IMR-90 (cell line): ENCODE results near the gene RTP5. TPM values are rescaled to one million over a fixed set of nuclear protein-coding genes. Genes with fewer than 3 reads are reported as not detected.

Source experiments
- ATAC-seq: fragments of 200-7000 bp; cut with Tn5 transposase; 2 replicates; pipeline ENCODE4 v1.9.1; 2020; ENCODE audit warnings: low read depth, mild to moderate bottlenecking, moderate library complexity
- BruUV-seq: library from RNA; stranded (reverse); fragments of 400-500 nt; replicated peaks from 2 replicates; lab custom pipeline; 2021; lab: Mats Ljungman, UMichigan
- CTCF ChIA-PET: fragments of 300-600 bp; formaldehyde crosslinking; extraction: SDS; loops from one replicate; lab custom pipeline; 2021; ENCODE audit warnings: antibody characterized with exemption; lab: Yijun Ruan, JAX
- POLR2A ChIA-PET: fragments of 300-600 bp; sonication (Branson Sonifier 250); formaldehyde crosslinking; loops from one replicate; lab custom pipeline; 2022; ENCODE audit warnings: antibody characterized with exemption; ENCODE audit not compliant: unreplicated experiment; lab: Charles Lee
- DNase-seq: peaks from one replicate; pipeline ENCODE4 v3.0.0; 2013
- H2AFZ ChIP-seq: replicated peaks from 2 replicates; pipeline ENCODE3; 2013; ENCODE audit warnings: low read length, mild to moderate bottlenecking; ENCODE audit not compliant: poor library complexity
- H2AK5ac ChIP-seq: 2 replicates; pipeline ENCODE4 v1.6.1; 2013; ENCODE audit warnings: low read depth, low read length, inconsistent platforms
- H2AK9ac ChIP-seq: replicated peaks from 2 replicates; pipeline ENCODE3; 2013; ENCODE audit warnings: mild to moderate bottlenecking, low read depth, low read length, moderate library complexity; ENCODE audit not compliant: poor library complexity
- H2BK120ac ChIP-seq: 2 replicates; pipeline ENCODE4 v1.6.1; 2013; ENCODE audit warnings: low read depth, low read length, inconsistent platforms
- H2BK15ac ChIP-seq: 3 replicates; pipeline ENCODE4 v1.6.1; 2013; ENCODE audit warnings: low read depth, low read length, inconsistent platforms
- H2BK20ac ChIP-seq: 2 replicates; pipeline ENCODE4 v1.6.1; 2013; ENCODE audit warnings: low read depth, mild to moderate bottlenecking, inconsistent platforms, low read length, moderate library complexity
- H2BK5ac ChIP-seq: 2 replicates; pipeline ENCODE4 v1.6.1; 2013; ENCODE audit warnings: mild to moderate bottlenecking, low read depth, low read length, inconsistent platforms; ENCODE audit not compliant: poor library complexity, severe bottlenecking
- H3K14ac ChIP-seq: replicated peaks from 2 replicates; pipeline ENCODE4 v1.6.1; 2013; ENCODE audit warnings: low read depth, low read length, inconsistent platforms
- H3K18ac ChIP-seq: 2 replicates; pipeline ENCODE4 v1.6.1; 2013; ENCODE audit warnings: low read depth, low read length, control low read depth
- H3K23ac ChIP-seq: 2 replicates; pipeline ENCODE4 v1.6.1; 2013; ENCODE audit warnings: low read depth, low read length, inconsistent platforms
- H3K27ac ChIP-seq: 2 replicates; pipeline ENCODE4 v1.5.1; 2013; ENCODE audit warnings: mild to moderate bottlenecking, control low read depth, low read length; ENCODE audit not compliant: insufficient read depth
- H3K27me3 ChIP-seq: 2 replicates; pipeline ENCODE4 v1.6.1; 2013; ENCODE audit warnings: low read length; ENCODE audit not compliant: control insufficient read depth, insufficient read depth
- H3K36me3 ChIP-seq: 2 replicates; pipeline ENCODE4 v1.6.1; 2013; ENCODE audit warnings: low read length, mixed read lengths; ENCODE audit not compliant: control insufficient read depth, insufficient read depth
- H3K4ac ChIP-seq: 2 replicates; pipeline ENCODE4 v1.6.1; 2013; ENCODE audit warnings: low read depth, low read length, inconsistent platforms
- H3K4me1 ChIP-seq: 2 replicates; pipeline ENCODE4 v1.6.1; 2013; ENCODE audit warnings: low read length, mixed read lengths; ENCODE audit not compliant: control insufficient read depth, insufficient read depth
- H3K4me2 ChIP-seq: 2 replicates; pipeline ENCODE4 v1.6.1; 2013; ENCODE audit warnings: low read depth, mild to moderate bottlenecking, control low read depth, low read length, moderate library complexity
- H3K4me3 ChIP-seq: 2 replicates; pipeline ENCODE4 v1.5.1; 2013; ENCODE audit warnings: low read depth, mild to moderate bottlenecking, control low read depth, low read length, moderate library complexity; ENCODE audit not compliant: insufficient read depth
- H3K56ac ChIP-seq: 2 replicates; pipeline ENCODE4 v1.6.1; 2013; ENCODE audit warnings: low read length, inconsistent platforms; ENCODE audit not compliant: insufficient read depth; ENCODE audit errors: extremely low read depth
- H3K79me1 ChIP-seq, 2 experiments: 2 replicates each; pipeline ENCODE4 v1.6.1; 2013; ENCODE audit warnings: low read length in 2 of 2, inconsistent platforms in 1 of 2, low read depth in 1 of 2
- H3K9ac ChIP-seq: 2 replicates; pipeline ENCODE4 v1.6.1; 2013; ENCODE audit warnings: low read depth, low read length, control low read depth
- H3K9me1 ChIP-seq: 2 replicates; pipeline ENCODE4 v1.6.1; 2013; ENCODE audit warnings: low read length, inconsistent platforms; ENCODE audit not compliant: insufficient read depth
- H3K9me3 ChIP-seq: 2 replicates; pipeline ENCODE4 v1.6.1; 2013; ENCODE audit warnings: low read length; ENCODE audit not compliant: control insufficient read depth, insufficient read depth
- H4K20me1 ChIP-seq: 2 replicates; pipeline ENCODE4 v1.6.1; 2013; ENCODE audit warnings: low read length, inconsistent platforms; ENCODE audit not compliant: insufficient read depth
- H4K5ac ChIP-seq: 2 replicates; pipeline ENCODE4 v1.6.1; 2013; ENCODE audit warnings: mild to moderate bottlenecking, low read depth, low read length, control low read depth
- H4K8ac ChIP-seq, 2 experiments: 2 replicates each; pipeline ENCODE4 v1.6.1; 2013; ENCODE audit warnings: low read depth in 2 of 2, low read length in 2 of 2, control low read depth in 1 of 2, inconsistent platforms in 1 of 2
- H4K91ac ChIP-seq: 2 replicates; pipeline ENCODE4 v1.6.1; 2013; ENCODE audit warnings: low read depth, low read length, inconsistent platforms; ENCODE audit not compliant: insufficient read depth
- BHLHE40 ChIP-seq: fragments of 150-350 bp; IDR thresholded peaks from 2 replicates; pipeline ENCODE4 v1.6.1; 2016; ENCODE audit warnings: mild to moderate bottlenecking, low read depth, low read length
- CHD1 ChIP-seq: IDR thresholded peaks from 2 replicates; pipeline ENCODE4 v1.6.1; 2012; ENCODE audit warnings: low read depth, low read length, improper control_type of control experiment
- CTCF ChIP-seq: conservative IDR thresholded peaks from 2 replicates; pipeline ENCODE4 v1.5.1; 2012; ENCODE audit warnings: mild to moderate bottlenecking, low read depth, low read length, improper control_type of control experiment
- ELK1 ChIP-seq: fragments of 150-350 bp; IDR thresholded peaks from 2 replicates; pipeline ENCODE4 v1.6.1; 2016; ENCODE audit warnings: low read depth, mild to moderate bottlenecking, low read length, moderate library complexity, borderline replicate concordance
- FOS ChIP-seq: fragments of 150-350 bp; IDR thresholded peaks from 2 replicates; pipeline ENCODE4 v1.6.1; 2016; ENCODE audit warnings: low read depth, low read length
- MAFK ChIP-seq: IDR thresholded peaks from 2 replicates; pipeline ENCODE4 v1.6.1; 2012; ENCODE audit warnings: low read depth, low read length, improper control_type of control experiment
- NFE2L2 ChIP-seq: fragments of 150-350 bp; IDR thresholded peaks from 2 replicates; pipeline ENCODE4 v1.6.1; 2016; ENCODE audit warnings: low read depth, mild to moderate bottlenecking, low read length
- POLR2A ChIP-seq: IDR thresholded peaks from 2 replicates; pipeline ENCODE4 v1.6.1; 2012; ENCODE audit warnings: mild to moderate bottlenecking, low read depth, low read length
- RAD21 ChIP-seq: IDR thresholded peaks from 2 replicates; pipeline ENCODE4 v1.6.1; 2012; ENCODE audit warnings: low read length, improper control_type of control experiment
- RCOR1 ChIP-seq: IDR thresholded peaks from 2 replicates; pipeline ENCODE4 v1.6.1; 2012; ENCODE audit warnings: mild to moderate bottlenecking, low read length, improper control_type of control experiment; ENCODE audit not compliant: insufficient replicate concordance
- RFX5 ChIP-seq: IDR thresholded peaks from 2 replicates; pipeline ENCODE4 v1.8.0; 2012; ENCODE audit warnings: low read depth, mild to moderate bottlenecking, low read length, moderate library complexity
- USF2 ChIP-seq: fragments of 150-350 bp; IDR thresholded peaks from 2 replicates; pipeline ENCODE4 v1.6.1; 2017; ENCODE audit warnings: mild to moderate bottlenecking, antibody characterized with exemption, low read length, low read depth
- WGBS, 2 experiments: methylation state at CpG; one replicate each; pipeline versions ENCODE4 v1.1.5 to v1.1.7; 2013; ENCODE audit warnings: missing lambda C conversion rate in 2 of 2; ENCODE audit not compliant: insufficient read length in 1 of 2; ENCODE audit errors: extremely low coverage in 2 of 2; 5-methylcytosine and 5-hydroxymethylcytosine counted together
- dilution Hi-C: fragments of 300-500 bp; cut with HindIII; formaldehyde crosslinking; loops from one replicate; pipeline ENCODE4 v1.14.3; 2018; ENCODE audit warnings: low sequenced_read_pairs; ENCODE audit not compliant: unreplicated experiment
- in situ Hi-C: fragments of 300-500 bp; cut with MboI; formaldehyde crosslinking; loops from 3 replicates; pipeline ENCODE4 v1.14.3; 2019; ENCODE audit warnings: low sequenced_read_pairs, inconsistent platforms, mixed read lengths
- intact Hi-C: fragments of 100-400 bp; cut with micrococcal nuclease; formaldehyde crosslinking; loops from 2 replicates; pipeline ENCODE4 v1.10.0; 2022
- polyA plus RNA-seq, 3 experiments: library from polyadenylated mRNA; depleted of rRNA; stranded (reverse); fragments of >200 nt; gene quantifications; 2 replicates each; pipeline ENCODE4 v1.2.3, GENCODE V29; 2012; ENCODE audit warnings: low replicate concordance in 1 of 3
- total RNA-seq: library from RNA; depleted of rRNA; stranded (reverse); fragments of >200 nt; gene quantifications from 2 replicates; pipeline ENCODE4 v1.2.3, GENCODE V29; 2012

Gene RTP5
- total and polyA plus RNA-seq, 2 of the 4 experiments (the other 2 are of a cell fraction), result not detected

- TF ChIP-seq CHD1, result no peak
These were observed 23.0 kb downstream of the RTP5 start (continued) for GRCh38 chr2:241892299-241893137.

DNA sequence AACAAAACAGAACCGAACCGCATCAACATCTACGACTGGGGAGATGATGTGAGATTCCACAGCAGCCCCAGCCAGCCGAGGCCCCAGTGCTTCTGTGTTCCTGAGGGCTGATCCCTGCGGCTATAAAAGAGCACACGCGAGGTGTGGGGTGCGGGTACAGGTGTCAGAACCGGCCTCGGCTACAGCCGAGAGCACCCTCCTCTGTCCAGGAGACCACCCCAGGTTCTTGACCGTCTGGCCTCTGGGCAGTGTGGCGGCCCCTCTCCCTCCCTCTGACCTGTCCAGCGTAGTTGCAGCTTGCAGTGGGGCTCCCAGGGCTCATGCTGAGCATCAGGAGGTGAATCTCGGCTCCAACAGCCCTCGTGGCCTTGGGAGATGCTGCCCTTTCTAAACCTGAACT, 23.7 kb downstream of the RTP5 start:
- Histone ChIP-seq H3K14ac (no peak overlapping the region), H4K20me1 (no peaks in the 10 kb centered on the region), H3K23ac (no peak overlapping the region), H3K9me1 (no peaks in the 10 kb centered on the region), H3K4me2 (no peak overlapping the region), H4K91ac (no peak overlapping the region), H3K9ac (no peak overlapping the region), H2BK5ac (no peak overlapping the region), H3K9me3 (no peaks in the 10 kb centered on the region), H3K27ac (no peak overlapping the region), H3K56ac (no peak overlapping the region), H2AK5ac (no peak overlapping the region), H3K4me3 (no peak overlapping the region), H2AK9ac (no peak overlapping the region), H3K18ac (no peak overlapping the region), H2BK15ac (no peak overlapping the region), H2BK120ac (no peak overlapping the region), H3K36me3 (no peaks in the 10 kb centered on the region), H4K5ac (no peak overlapping the region), H2AFZ (no peak overlapping the region), H4K8ac (no peak overlapping the region), H3K27me3 (no peaks in the 10 kb centered on the region), H2BK20ac (no peak overlapping the region), H3K4me1 (no peaks in the 10 kb centered on the region), H3K79me1 (no peaks in the 10 kb centered on the region), H3K4ac (no peak overlapping the region)
- dilution Hi-C loops (no loop called here), in situ Hi-C loops (no loop called here), intact Hi-C loops (no loop called here)
- CTCF ChIA-PET, result no interaction called here
- ATAC-seq, result no peak
- POLR2A ChIA-PET, result no interaction called here
- TF ChIP-seq RCOR1 (no peak), FOS (no peak), ELK1 (no peak), CHD1 (no peak), USF2 (no peak), BHLHE40 (no peak), CTCF (no peak), MAFK (no peak), RAD21 (no peak), NFE2L2 (no peak), RFX5 (no peak), POLR2A (no peak)
- BruUV-seq, result no TSS peak
- 78% methylated on average over 11 of the region's 16 CpGs; no CpG with 5 or more reads in 1 of the 2 experiments for WGBS, 2 experiments
- DNase-seq, result no peak
